Erythroblast (primary cell): ENCODE results near the gene WDR82.

ENCODE experiments used
- GATA1 ChIP-seq: IDR thresholded peaks from 2 replicates; pipeline ENCODE4 v1.6.1; 2011; ENCODE audit warnings: low read depth, mild to moderate bottlenecking, control low read depth, low read length, moderate library complexity
- POLR2A ChIP-seq: IDR thresholded peaks from 2 replicates; pipeline ENCODE4 v1.6.1; 2011; ENCODE audit warnings: mild to moderate bottlenecking, low read length

DNA sequence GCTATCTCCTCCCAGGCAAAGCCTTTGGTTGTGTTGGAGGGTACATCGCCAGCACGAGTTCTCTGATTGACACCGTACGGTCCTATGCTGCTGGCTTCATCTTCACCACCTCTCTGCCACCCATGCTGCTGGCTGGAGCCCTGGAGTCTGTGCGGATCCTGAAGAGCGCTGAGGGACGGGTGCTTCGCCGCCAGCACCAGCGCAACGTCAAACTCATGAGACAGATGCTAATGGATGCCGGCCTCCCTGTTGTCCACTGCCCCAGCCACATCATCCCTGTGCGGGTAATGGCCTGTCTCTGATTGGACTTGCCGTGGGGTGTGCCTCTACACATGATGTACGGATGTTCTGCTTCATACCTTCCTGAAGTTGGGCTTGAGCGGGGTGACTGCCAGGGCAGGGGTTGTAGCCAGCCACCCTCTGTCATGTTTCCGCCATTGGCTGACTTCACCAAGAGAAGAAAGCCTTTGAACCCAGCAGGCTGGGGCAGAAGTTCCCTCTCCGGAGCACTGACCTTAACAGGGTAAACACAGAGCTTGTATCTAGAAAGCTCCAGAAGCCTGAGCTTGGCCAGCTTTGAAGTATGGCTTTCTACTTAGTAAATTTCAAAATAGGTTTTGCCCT, 67.1 kb downstream of the WDR82 start:
- TF ChIP-seq POLR2A (no peak), GATA1 (no peak)
